8988T (cell line): ENCODE results near the gene INVS.
"Not testable (repeated sequence)": the region's sequence is repeated elsewhere in the genome, so short reads cannot be mapped to it uniquely, and the experiment has no call there.

ENCODE experiments used
- DNase-seq: peaks from one replicate; pipeline ENCODE4 v3.0.0; 2011

INVS gene

GRCh38 chr9:100098887-100099721, at the start of gene INVS, which contains the start of gene ERP44:
TSS of gene INVS (plus strand) at chr9:100099243. CDS start at chr9:100104522, 5,279 bp downstream.
TSS of gene ERP44 (minus strand) at chr9:100099000. CDS start at chr9:100098840, 160 bp downstream.
- DNase-seq: peak; percentile 56

- no peak for DNase-seq
Observed at GRCh38 chr9:100049551-100049950, 49.5 kb upstream of the INVS start.

- no peak for DNase-seq
Observed at GRCh38 chr9:100052375-100052774, 46.7 kb upstream of the INVS start.

GRCh38 chr9:100056561-100056960, 42.5 kb upstream of the INVS start:
- no peak for DNase-seq

- no peak for DNase-seq
Observed at GRCh38 chr9:100057624-100058023, 41.4 kb upstream of the INVS start.

- no peak for DNase-seq
Observed at GRCh38 chr9:100058699-100059579, 40.1 kb upstream of the INVS start.

- not testable (repeated sequence) for DNase-seq
Observed at GRCh38 chr9:100062683-100063082, 36.4 kb upstream of the INVS start.

GRCh38 chr9:100063185-100063584, 35.9 kb upstream of the INVS start:
- DNase-seq: no peak

GRCh38 chr9:100064872-100065581, 34.0 kb upstream of the INVS start:
- no peak for DNase-seq

GRCh38 chr9:100066539-100066938, 32.5 kb upstream of the INVS start:
- no peak for DNase-seq

GRCh38 chr9:100067990-100068389, 31.1 kb upstream of the INVS start:
- DNase-seq: not testable (repeated sequence)

- not testable (repeated sequence) for DNase-seq
Observed at GRCh38 chr9:100069068-100069467, 30.0 kb upstream of the INVS start.

GRCh38 chr9:100070104-100071041, 28.7 kb upstream of the INVS start:
- no peak for DNase-seq

GRCh38 chr9:100071271-100071670, 27.8 kb upstream of the INVS start:
- DNase-seq: no peak

- DNase-seq: no peak
Observed at GRCh38 chr9:100072805-100073204, 26.2 kb upstream of the INVS start.

GRCh38 chr9:100074093-100074492, 24.9 kb upstream of the INVS start:
- DNase-seq: no peak

GRCh38 chr9:100074989-100075388, 24.1 kb upstream of the INVS start:
- DNase-seq: no peak

- DNase-seq: not testable (repeated sequence)
Observed at GRCh38 chr9:100076256-100076655, 22.8 kb upstream of the INVS start.

GRCh38 chr9:100082782-100083181, 16.3 kb upstream of the INVS start:
- DNase-seq: no peak

- DNase-seq: no peak
Observed at GRCh38 chr9:100083448-100084127, 15.5 kb upstream of the INVS start.

GRCh38 chr9:100084128-100084453, 15.0 kb upstream of the INVS start:
- DNase-seq: no peak
